T47D (cell line): Measurements from ENCODE around the gene CSRNP3.

Source experiments
- DNase-seq, 2 experiments: peaks; one replicate each; pipeline versions ENCODE4 v3.0.0 to v3.0.0-alpha.2; 2011 to 2012; ENCODE audit warnings: low read depth in 1 of 2, low spot score in 1 of 2
- JUND ChIP-seq: IDR thresholded peaks from 2 replicates; pipeline ENCODE4 v1.6.1; 2012; ENCODE audit warnings: low read depth
- in situ Hi-C: cut with HindIII; loops from 2 replicates; pipeline ENCODE4 v1.10.0; 2016; ENCODE audit warnings: low sequenced_read_pairs, low pct_unique_long_range_greater_than_20kb

CSRNP3 gene

DNA sequence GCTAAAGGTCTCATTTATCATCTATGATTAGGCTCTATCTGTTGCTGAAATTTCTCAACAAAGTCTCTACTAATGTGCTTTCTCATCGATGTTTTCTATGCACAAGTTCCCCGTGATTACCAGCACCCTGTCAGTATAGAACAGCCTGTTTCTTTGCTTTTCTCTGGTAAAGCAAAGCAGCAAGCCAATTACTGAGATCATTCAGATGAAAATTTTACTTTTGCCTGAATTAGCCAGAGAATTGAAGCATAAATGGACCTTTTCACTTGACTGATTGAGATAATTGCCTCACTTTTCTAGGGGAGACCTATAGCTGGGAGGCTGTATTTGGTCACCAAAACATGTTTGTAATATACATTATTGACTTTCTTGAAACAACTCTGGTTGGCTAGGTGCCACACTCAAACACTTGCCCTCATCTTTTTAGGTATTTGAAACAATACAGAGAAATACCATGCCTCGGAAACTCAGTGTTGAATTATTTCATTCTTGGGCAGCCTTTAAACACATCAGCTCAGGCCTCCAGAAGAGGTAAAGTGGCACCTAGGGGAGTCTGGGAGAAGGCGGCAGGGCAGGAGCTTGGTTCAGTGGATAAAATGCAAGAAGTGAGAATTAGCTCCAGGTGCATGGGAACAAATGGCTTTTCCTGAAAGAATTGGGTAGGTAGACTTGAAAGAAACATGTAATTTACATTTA is 228.4 kb downstream of the CSRNP3 start:
- TF ChIP-seq JUND, result no peak
- no peak for DNase-seq
- in situ Hi-C loops, result no loop called here

DNA sequence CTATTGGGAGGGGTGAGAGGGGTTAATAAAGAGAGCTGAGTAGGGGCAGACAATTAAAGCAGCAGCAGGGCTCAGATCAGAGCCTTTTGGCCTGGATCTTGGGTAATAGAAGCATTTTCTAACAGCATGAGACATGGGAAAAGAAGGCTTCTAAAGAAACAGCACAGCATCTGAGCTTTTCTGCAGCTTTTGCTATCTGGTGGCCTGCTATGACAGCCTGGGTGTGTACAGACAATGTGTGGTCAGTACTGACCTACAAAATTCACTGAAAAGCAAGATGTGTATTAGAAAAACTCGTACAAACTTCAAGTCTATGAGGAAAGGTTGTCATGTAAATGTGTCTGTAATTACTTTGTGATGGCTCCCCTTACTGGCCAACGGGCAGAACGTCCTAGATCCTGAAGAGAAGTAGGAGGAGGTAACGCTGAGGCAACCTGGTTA is 229.0 kb downstream of the CSRNP3 start:
- in situ Hi-C loops, result no loop called here
- TF ChIP-seq JUND, result no peak
- DNase-seq, result peak; percentile 5 to 61

DNA sequence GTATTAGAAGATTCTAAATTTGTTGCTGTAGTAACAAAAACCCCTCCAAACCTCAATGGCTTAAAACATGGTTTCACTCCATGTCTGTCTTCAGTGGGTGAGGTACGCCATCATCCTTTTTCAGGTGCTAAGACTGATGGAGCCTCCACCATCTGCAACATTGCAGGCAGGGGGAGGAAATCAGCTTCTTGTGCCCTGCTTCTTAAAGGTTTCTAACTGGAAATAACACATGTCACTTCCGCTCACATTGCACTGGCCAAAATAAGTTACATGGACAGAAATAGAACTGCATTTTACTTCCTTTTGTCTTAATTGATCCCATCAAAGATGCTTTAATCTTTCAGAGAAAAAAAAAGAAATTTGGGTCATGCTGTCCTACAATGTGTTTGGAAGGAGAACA is 230.4 kb downstream of the CSRNP3 start:
- no peak for DNase-seq
- in situ Hi-C loops, result no loop called here
- no peak for TF ChIP-seq JUND

DNA sequence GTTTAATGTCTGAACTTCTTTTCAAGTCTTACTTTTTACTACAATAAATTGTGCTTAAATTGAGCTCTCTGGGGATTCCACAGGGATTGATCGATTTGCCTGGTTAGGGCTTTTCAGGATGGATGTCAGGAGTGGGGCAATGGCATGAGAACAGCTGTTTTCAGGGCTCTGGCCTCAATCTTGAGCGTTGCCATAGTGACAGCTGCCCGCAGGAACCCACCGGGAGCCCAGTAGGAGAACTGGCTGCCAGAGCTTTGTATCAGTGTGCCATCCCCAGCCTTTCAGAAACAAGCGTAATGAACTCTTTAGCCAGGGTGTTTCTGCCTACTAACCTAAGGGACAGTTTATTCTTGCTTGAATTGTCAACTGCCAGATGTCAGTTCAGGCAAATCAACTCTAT is 231.0 kb downstream of the CSRNP3 start:
- in situ Hi-C loops, result no loop called here
- TF ChIP-seq JUND, result no peak
- no peak for DNase-seq

DNA sequence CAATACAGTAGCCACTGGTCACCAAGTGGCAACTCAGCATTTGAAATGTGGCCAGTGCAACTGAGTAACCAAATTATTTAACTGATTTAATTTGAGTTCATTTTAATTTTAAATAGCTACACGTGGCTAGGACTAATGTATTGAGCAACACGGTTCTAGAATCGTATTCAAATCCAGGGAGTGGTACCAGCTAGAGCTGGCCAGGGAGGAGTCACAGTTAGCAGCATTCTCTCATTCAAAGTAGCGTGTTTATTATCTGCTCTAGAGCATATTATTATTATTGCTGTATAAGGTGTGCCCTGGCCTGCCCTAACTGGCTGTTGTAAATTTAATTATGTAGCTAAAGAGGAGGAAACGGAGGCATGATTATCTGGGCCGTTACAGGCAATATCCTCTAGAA is 231.6 kb downstream of the CSRNP3 start:
- in situ Hi-C loops, result no loop called here
- no peak for TF ChIP-seq JUND
- DNase-seq, result no peak

DNA sequence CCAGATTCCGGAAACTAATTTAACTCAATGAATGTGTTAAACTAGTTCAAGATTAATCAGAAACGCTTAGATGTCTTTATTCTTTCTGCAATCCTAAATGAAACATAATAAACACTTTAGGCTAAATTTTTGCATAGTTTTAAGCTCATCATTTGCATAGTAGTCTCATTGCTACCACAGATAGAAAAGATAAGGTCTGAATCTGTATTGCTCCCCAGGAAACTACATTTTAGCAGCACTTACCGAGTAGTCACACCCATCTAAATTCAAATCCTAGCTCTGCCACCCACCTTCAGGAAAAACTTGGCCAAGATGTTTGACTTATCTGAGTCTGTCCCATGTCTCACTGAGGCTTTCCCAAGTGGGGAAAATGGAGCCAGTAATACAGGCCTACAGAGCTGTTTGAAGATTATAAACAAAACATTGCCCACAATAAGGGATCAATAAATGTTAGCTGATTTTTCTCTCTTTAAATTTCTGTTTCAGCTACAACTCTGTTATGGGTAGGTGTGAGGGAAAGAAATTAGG is 237.5 kb downstream of the CSRNP3 start:
- no peak for TF ChIP-seq JUND
- in situ Hi-C loops, result no loop called here
- DNase-seq, result no peak

DNA sequence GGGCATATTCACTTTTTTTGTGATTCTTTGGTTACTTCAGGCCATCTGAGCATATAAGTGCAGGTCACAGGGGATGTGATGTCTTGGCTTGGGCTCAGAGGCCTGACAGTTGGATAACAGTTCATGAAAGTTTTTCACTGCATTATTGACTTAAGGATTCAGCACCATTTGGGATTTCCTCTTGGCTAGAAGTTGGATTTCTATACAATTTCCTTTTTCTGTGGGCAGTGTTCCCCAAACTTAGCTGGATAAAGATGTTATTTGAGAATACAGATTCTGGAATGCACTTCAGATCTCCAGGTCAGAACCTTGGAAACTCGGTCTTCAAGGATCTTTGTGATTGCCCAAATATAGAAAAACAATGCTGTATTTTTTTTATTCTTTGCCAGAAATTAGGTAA is 246.6 kb downstream of the CSRNP3 start:
- in situ Hi-C loops, result no loop called here
- DNase-seq, result no peak
- no peak for TF ChIP-seq JUND

DNA sequence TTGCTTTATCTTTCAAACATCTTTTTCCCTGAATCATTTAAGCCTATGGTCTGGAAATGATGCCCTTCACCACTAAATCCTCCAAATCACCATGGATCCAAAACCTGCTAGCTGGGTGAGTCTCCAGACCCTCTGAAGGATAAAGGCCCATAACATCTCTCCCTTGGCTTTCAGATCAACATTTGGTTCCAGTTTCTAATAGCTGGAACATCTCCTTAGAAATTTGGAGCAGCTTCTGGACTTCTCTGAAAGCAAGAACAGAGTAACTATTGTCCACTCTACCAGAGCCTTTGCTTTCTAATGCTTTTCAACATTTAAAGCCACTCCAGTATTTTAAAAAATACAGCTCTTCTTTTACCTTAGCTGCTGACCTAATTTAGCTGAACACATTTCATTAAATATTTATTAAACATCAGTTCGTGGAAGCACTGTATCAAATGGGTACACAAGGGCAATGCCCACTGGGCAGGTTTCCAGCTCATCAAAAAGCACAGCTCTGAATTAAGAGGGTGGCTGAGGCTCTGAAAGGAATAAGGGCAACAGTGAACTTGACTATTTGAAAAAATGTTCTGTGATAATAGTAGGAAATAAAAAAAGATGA is 249.2 kb downstream of the CSRNP3 start:
- no peak for TF ChIP-seq JUND
- in situ Hi-C loops, result no loop called here

DNA sequence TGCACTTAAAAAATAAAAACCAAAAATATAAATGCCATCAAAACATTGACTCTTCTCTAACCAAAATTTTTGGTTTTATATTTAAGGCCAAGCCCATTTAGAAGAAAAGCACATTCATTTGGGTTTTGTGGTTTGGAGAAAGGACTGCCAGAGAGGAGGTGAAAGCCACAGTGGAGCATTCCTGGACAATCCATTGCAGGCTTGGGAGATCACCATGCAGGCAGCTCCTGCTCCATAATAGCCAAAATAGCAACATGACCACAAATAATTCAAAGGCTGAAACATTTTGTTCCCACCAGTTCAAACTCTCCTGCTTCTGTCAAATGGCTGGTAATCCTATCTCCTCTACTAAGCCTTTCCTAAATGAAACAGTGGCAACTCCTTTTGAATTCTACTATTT is 251.0 kb downstream of the CSRNP3 start:
- in situ Hi-C loops, result no loop called here
- DNase-seq, result no peak
- TF ChIP-seq JUND, result no peak

More for the DNA sequence above, 249.2 kb downstream of the CSRNP3 start:
- no peak for DNase-seq

DNA sequence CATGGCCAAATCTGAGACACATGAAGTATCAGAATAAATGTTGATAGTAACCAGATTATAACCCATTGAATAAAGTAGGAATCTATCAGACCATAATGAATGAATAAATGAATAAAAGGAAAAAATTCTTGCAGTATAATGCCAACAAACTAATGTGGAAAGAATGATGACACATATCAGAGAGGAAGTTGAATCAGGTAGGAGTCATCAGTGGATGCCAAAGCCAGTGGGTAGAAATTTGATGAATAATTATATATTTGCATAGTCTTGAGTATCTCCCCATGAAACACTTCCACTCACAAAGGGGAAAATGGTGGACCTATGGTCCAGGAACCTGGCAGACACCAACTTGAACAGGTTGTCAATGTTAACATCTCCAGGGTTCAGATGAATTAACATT is 255.9 kb downstream of the CSRNP3 start:
- in situ Hi-C loops, result no loop called here
- DNase-seq, result no peak

More for the DNA sequence above, 255.9 kb downstream of the CSRNP3 start:
- TF ChIP-seq JUND, result no peak
